Endothelial cell of umbilical vein (primary cell): ENCODE results near the gene GNB1L.

Source experiments
- CTCF ChIP-seq, 2 donors: IDR thresholded peaks; 1 replicate in 1 of 2; 2 replicates in 1 of 2; pipeline ENCODE4 v1.5.1; 2011; ENCODE audit warnings: low read length in 2 of 2, mild to moderate bottlenecking in 2 of 2, moderate library complexity in 2 of 2, control low read depth in 1 of 2, inconsistent platforms in 1 of 2, low read depth in 1 of 2; ENCODE audit not compliant: insufficient read depth in 1 of 2; ENCODE audit errors: extremely low read depth in 1 of 2
- MAX ChIP-seq: IDR thresholded peaks from 2 replicates; pipeline ENCODE4 v1.6.1; 2011; ENCODE audit not compliant: insufficient read depth, insufficient read length
- MYC ChIP-seq: IDR thresholded peaks from one replicate; pipeline ENCODE4 v1.6.1; 2011; ENCODE audit warnings: mild to moderate bottlenecking, low read depth, low read length
- POLR2A ChIP-seq: IDR thresholded peaks from 2 replicates; pipeline ENCODE4 v1.6.1; 2012; ENCODE audit warnings: low read depth, mild to moderate bottlenecking, control low read depth, low read length

- TF ChIP-seq CTCF (IDR thresholded peaks at IDR 0.05; ENCODE audit: extremely low read depth in 1 of 2, insufficient read depth in 1 of 2, low read depth in 1 of 2, low read length in 2 of 2) = no peak
- no peak for TF ChIP-seq MYC
- no peak for TF ChIP-seq MAX
- no peak for TF ChIP-seq POLR2A
Observed at GRCh38 chr22:19875061-19875530, 20.4 kb upstream of the GNB1L start.
